ENCODE measurements around the gene SF3A2. TPM values are rescaled to one million over a fixed set of nuclear protein-coding genes. Genes with fewer than 3 reads are reported as not detected.

Gene SF3A2
- total and polyA plus RNA-seq, 2 donors (not counting 1 experiment from before 2014, with no cell fraction given) = 98.2 to 140 TPM

- H3K4me3 ChIP-seq (ENCODE audit: control extremely low read depth in 1 of 5, extremely low read depth in 1 of 5, insufficient read depth in 1 of 5, low read depth in 2 of 5, low read length in 4 of 5) = no peak overlapping the region
- H2AFZ ChIP-seq (ENCODE audit: insufficient read depth, low read depth, low read length, poor library complexity, severe bottlenecking) = no peak overlapping the region
- H3K36me3 ChIP-seq (replicated peaks in 1 of 2; ENCODE audit: control extremely low read depth in 1 of 2, control insufficient read depth in 1 of 2, extremely low read depth in 1 of 2, insufficient read depth in 2 of 2, low read length in 1 of 2) = peaks cover 0 to 67% of the 10 kb centered on the region in 2 experiments
- Mint-ChIP-seq H3K4me1 (peaks cover 30% of the 10 kb centered on the region), H3K4me3 (no peak overlapping the region), H3K27ac (no peak overlapping the region), H3K9me3 (ENCODE audit: insufficient read depth) (no peaks in the 10 kb centered on the region), H3K27me3 (no peaks in the 10 kb centered on the region)
- no peak for ATAC-seq (ENCODE audit: low read depth)
- no peak overlapping the region for H3K4me2 ChIP-seq (replicated peaks; ENCODE audit: low read depth, low read length, poor library complexity, severe bottlenecking)
- no peaks in the 10 kb centered on the region for H3K27me3 ChIP-seq (replicated peaks in 1 of 4; ENCODE audit: control extremely low read depth in 1 of 4, control insufficient read depth in 3 of 4, insufficient read depth in 4 of 4, low read length in 3 of 4)
- peaks cover 64% of the 10 kb centered on the region for H4K20me1 ChIP-seq (ENCODE audit: control insufficient read depth, insufficient read depth, low read length, poor library complexity, severe bottlenecking)
- intact Hi-C loops (cut with micrococcal nuclease) = no loop called here
- no peak for TF ChIP-seq EZH2 (IDR thresholded peaks at IDR 0.05; ENCODE audit: borderline replicate concordance, insufficient read depth, low read depth, low read length, poor library complexity, severe bottlenecking)
- TF ChIP-seq CTCF (IDR thresholded peaks at IDR 0.05) = no peak
- H3K79me2 ChIP-seq (ENCODE audit: control insufficient read depth, insufficient read depth, low read length) = peaks cover 53% of the 10 kb centered on the region
- H3K9ac ChIP-seq (ENCODE audit: low read length) = no peak overlapping the region
- no peak overlapping the region for H3K27ac ChIP-seq (ENCODE audit: low read length in 2 of 2)
- DNase-seq = no peak
- no peaks in the 10 kb centered on the region for H3K9me3 ChIP-seq (ENCODE audit: control extremely low read depth in 1 of 3, control insufficient read depth in 2 of 3, insufficient read depth in 1 of 3, low read length in 2 of 3)
- peaks cover 8 to 32% of the 10 kb centered on the region in 2 donors for H3K4me1 ChIP-seq (ENCODE audit: control insufficient read depth in 2 of 2, insufficient read depth in 2 of 2, low read length in 2 of 2)
- CTCF ChIA-PET = interaction anchor here (0.6 to 1.3 kb wide), 4 partner anchors 44 to 163 kb away, joined by 3 to 5 read pairs (median 3); no protein-coding TSS in a partner anchor
- POLR2A ChIA-PET = interaction anchor here (0.6 to 0.8 kb wide), 2 partner anchors 42 to 77 kb away, joined by 4 to 7 read pairs; no protein-coding TSS in a partner anchor
- WGBS (ENCODE audit: insufficient coverage) = 95% methylated on average over 42 of the region's 43 CpGs
Measured at GRCh38 chr19:2230033-2230531, 6.5 kb upstream of the SF3A2 start.

GRCh38 chr19:2230807-2231533 lies 5.7 kb upstream of the SF3A2 start:
- no peak overlapping the region for H3K9ac ChIP-seq (ENCODE audit: low read length)
- Mint-ChIP-seq H3K9me3 (ENCODE audit: insufficient read depth) (no peaks in the 10 kb centered on the region), H3K4me1 (peaks cover 27% of the 10 kb centered on the region), H3K4me3 (no peak overlapping the region), H3K27ac (peak overlapping the region; percentile 37), H3K27me3 (no peaks in the 10 kb centered on the region)
- no peak for ATAC-seq (ENCODE audit: low read depth)
- no peak overlapping the region for H3K4me3 ChIP-seq (ENCODE audit: control extremely low read depth in 1 of 5, extremely low read depth in 1 of 5, insufficient read depth in 1 of 5, low read depth in 2 of 5, low read length in 4 of 5)
- no peak overlapping the region for H3K4me2 ChIP-seq (replicated peaks; ENCODE audit: low read depth, low read length, poor library complexity, severe bottlenecking)
- H2AFZ ChIP-seq (ENCODE audit: insufficient read depth, low read depth, low read length, poor library complexity, severe bottlenecking) = no peak overlapping the region
- H3K36me3 ChIP-seq (replicated peaks in 1 of 2; ENCODE audit: control extremely low read depth in 1 of 2, control insufficient read depth in 1 of 2, extremely low read depth in 1 of 2, insufficient read depth in 2 of 2, low read length in 1 of 2) = peaks cover 0 to 58% of the 10 kb centered on the region in 2 experiments
- no peaks in the 10 kb centered on the region for H3K9me3 ChIP-seq (ENCODE audit: control extremely low read depth in 1 of 3, control insufficient read depth in 2 of 3, insufficient read depth in 1 of 3, low read length in 2 of 3)
- no peak for DNase-seq
- TF ChIP-seq EZH2 (IDR thresholded peaks at IDR 0.05; ENCODE audit: borderline replicate concordance, insufficient read depth, low read depth, low read length, poor library complexity, severe bottlenecking) = no peak
- TF ChIP-seq CTCF (IDR thresholded peaks at IDR 0.05) = no peak
- WGBS (ENCODE audit: insufficient coverage) = 96% methylated on average over 9 of the region's 12 CpGs
- H4K20me1 ChIP-seq (ENCODE audit: control insufficient read depth, insufficient read depth, low read length, poor library complexity, severe bottlenecking) = peaks cover 73% of the 10 kb centered on the region
- ChIA-PET POLR2A (interaction anchor here (0.5 to 0.6 kb wide), 4 partner anchors 77 to 170 kb away, joined by 3 to 7 read pairs (median 5); partner anchors contain the start of gene AP3D1), CTCF (no interaction called here)
- no peaks in the 10 kb centered on the region for H3K27me3 ChIP-seq (replicated peaks in 1 of 4; ENCODE audit: control extremely low read depth in 1 of 4, control insufficient read depth in 3 of 4, insufficient read depth in 4 of 4, low read length in 3 of 4)
- intact Hi-C loops (cut with micrococcal nuclease) = no loop called here
- H3K27ac ChIP-seq (ENCODE audit: low read length in 2 of 2) = no peak overlapping the region
- peaks cover 62% of the 10 kb centered on the region for H3K79me2 ChIP-seq (ENCODE audit: control insufficient read depth, insufficient read depth, low read length)
- peaks cover 11 to 35% of the 10 kb centered on the region in 2 donors for H3K4me1 ChIP-seq (ENCODE audit: control insufficient read depth in 2 of 2, insufficient read depth in 2 of 2, low read length in 2 of 2)
